LHCN-M2 (cell line): ENCODE measurements around the gene STRADB. TPM values are rescaled to one million over a fixed set of nuclear protein-coding genes. Genes with fewer than 3 reads are reported as not detected.
"Not testable (repeated sequence)": the region's sequence is repeated elsewhere in the genome, so short reads cannot be mapped to it uniquely, and the experiment has no call there.

Experiments used
- DNase-seq: peaks from one replicate; pipeline ENCODE4 v3.0.0-alpha.2; 2012; ENCODE audit warnings: low read depth
- total RNA-seq: library from RNA; depleted of rRNA; stranded (reverse); fragments of >200 nt; gene quantifications from 2 replicates; pipeline ENCODE4 v1.2.3, GENCODE V29; 2014

Gene STRADB
- total RNA-seq, 1 experiment from 2014 or later = 255 TPM

DNA sequence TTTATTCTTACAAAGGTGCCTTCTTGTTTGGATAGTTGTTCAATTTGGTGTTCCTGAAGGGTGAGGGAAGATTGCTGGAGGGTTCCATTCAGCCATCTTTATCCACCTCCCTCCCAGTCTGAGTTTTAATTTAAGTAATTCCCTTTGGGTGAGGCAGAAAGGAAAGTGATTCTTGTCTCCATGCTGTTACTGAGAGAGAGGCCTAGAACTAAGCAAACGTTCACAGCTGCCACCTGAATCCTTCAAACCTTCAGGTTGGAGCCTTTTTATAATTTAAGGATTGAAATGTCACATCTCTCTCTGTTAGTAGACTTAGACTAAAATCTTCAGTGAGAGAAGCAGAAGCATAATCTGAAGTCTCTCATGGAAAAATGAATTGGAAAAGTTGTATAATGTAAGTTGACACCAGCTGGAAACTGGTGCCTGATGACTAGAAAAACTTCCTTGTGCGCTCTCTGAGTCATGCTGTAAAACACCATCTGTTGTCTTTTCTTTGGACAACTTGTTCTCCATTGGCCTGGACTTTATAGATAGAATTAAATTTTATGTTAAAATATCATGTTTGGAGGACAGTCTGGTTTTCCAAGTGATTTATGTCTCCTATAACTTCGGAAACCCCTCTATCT, 14.6 kb downstream of the STRADB start:
- peak; percentile 96 for DNase-seq

DNA sequence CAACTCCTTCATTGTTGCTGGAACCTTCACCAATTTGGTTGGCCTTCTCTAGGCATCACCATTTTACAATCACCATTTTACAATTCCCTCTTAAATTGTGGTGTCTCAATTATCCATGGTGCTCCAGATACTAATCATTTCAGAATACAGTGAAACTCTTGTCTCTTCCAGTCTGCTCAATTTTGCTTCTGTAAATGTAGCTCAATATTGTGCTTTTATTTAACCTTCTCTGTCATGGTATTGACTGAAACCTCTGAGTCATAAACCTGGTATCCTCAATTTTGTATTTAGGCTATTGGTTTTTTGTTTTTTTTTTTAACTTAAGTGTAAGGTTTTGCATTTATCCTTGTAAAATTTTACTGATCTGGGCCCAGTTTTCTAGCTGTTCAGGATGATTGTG, 16.1 kb downstream of the STRADB start:
- peak; percentile 41 for DNase-seq

DNA sequence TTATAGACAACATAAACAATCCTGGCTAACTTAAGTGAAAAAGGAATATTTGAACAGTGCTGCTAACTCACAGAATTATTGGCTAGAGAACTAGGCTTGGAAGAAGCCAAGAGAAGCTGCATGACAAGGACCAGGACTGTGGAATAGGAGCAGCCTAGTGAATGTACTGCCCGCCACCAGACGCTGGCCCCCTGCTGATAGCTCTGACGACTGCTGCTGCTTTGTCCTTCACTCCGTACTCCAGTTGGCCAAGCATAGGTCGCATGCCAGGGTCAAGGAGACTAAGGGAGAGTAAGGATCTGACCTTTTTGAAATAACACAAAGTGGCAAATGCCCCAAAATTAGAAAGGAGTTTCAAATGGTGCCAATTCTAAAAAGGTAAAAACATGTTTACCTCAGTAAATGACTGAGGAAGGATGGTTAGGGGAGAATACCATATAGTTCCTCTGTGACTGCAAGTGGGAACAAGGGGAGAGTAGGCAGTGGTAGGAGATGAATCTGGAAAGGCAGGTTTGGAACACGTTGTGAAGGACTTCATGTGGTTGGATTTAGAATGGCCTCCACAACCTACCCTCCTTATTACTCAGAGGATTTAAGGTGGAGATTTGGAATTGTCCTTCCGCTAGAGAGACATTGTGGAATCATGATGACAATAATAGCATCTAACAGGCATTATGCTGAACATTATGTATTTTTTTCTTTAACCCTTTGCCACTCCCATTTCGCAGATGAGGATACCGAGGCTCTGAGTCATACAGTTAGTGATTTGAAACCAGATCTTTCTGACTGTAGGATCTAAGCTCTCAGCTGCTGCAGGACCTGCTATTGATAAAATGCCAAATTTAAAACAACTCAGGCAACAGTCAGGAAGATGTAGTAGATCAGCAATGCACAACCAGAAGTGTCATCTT, 19.5 kb downstream of the STRADB start:
- DNase-seq = peak; percentile 93

DNA sequence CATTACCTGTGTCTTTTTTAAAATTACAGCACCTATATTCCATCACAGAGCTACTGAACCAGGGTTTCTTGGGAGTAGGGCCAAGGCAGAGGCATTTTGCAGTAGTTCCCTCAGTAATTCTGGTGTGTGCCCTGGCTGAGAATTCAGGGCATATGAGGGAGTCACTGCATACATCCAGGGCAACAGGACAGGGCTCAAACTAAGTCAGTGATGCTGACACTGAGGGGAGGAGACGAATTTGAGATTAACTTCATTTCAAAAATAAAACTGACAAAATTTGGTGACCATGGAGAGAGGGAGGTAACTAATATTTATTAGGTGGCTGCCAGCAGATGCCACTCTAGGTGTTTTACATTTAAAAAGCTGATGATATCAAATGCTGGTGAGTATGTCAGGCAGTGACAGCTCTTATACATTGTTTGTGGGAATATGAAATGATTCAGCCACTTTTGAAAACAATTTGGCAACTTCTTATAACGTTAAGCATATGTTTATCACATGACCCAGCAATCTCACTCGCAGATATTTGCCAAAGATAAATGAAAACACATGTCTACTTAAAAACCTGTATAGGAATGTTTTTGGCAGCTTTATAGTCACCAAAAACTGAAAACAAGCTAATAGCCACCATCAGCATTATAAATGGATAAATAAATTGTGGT, 20.3 kb downstream of the STRADB start:
- DNase-seq = peak; percentile 47

DNA sequence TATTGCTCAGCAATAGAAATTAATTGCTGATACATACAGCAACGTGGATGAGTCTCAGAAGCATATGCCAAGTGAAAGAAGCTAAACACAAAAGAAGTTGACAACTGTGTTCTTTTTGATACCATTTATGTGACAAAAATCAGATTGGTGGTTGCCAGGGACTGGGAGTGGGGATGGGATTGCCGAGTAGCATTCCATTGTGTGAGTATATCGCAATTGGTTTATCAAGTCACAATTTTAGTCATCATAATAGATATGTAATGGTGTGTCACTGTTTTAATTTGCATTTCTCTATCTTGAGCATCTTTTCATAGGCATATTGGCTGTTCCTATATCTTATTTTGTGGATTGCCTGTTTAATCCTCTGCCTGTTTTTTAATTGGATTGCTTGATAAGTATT, 20.9 kb downstream of the STRADB start:
- peak; percentile 20 for DNase-seq

DNA sequence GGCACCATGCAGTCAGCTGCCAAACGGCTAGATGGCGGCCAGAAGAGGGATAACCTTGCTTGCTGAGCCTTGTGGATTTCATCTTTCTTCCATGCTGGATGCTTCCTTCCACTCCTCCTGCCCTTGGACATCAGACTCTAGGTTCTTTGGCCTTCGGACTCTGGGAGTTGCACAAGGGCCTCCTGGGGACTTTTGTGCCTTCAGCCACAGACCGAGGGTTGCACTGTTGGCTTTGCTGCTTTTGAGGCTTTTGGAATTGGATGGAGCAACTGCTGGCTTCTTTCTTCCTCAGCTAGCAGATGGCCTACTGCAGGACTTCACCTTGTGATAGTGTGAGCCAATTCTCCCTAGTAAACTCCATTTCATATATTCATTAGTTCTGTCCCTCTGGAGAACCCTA, 31.0 kb downstream of the STRADB start:
- no peak for DNase-seq

DNA sequence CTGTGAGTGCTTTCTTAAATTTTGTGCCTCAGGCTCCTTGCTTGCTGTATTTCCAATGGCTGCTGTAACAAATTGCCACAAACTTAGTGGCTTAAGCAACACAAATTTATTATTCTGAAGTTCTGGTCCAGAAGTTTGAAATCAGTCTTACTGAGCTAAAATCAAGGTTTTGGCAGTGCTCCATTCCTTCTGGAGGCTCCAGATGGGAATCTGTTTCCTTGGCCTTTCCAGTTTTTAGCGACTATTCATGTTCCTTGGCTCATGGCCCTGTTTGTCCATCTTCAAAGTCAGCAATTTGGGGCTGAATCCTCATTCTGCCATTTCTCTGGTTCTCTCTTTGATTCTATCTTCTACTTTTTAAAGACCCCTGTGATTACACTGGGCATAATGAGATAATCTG, 31.8 kb downstream of the STRADB start:
- no peak for DNase-seq

DNA sequence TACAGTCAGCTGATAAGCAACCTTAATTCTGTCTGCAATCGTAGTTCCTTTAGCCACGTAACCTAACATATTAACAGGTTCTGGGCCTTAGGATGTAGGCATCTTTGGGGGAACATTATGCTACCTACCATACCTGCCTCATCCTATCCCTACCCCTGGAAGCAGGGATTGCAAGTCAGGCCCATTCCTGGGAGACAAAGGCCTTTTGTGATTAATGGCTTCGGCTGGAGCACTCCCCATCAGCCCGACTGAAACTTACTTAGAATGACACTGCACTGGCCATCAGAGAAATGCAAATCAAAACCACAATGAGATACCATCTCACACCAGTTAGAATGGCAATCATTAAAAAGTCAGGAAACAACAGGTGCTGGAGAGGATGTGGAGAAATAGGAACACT, 32.2 kb downstream of the STRADB start:
- not testable (repeated sequence) for DNase-seq

DNA sequence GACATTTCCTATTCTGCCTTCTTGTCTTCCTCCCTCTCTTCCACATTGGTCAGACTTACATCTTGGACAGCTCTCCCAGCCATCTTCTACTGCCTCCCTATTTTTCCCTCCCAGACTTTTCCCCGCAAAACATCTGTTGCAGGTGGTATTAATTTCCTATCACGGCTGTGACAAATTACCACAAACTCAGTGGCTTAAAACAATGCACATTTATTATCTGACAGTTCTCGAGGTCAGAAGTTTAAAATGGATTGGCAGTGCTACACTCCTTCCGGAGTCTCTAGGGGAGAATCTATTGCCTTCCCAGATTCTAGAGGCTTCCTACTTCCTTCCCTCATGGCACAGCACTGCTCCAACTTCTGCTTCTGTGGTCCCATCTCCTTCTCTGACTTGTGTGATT, 33.3 kb downstream of the STRADB start:
- DNase-seq = peak; percentile 19

DNA sequence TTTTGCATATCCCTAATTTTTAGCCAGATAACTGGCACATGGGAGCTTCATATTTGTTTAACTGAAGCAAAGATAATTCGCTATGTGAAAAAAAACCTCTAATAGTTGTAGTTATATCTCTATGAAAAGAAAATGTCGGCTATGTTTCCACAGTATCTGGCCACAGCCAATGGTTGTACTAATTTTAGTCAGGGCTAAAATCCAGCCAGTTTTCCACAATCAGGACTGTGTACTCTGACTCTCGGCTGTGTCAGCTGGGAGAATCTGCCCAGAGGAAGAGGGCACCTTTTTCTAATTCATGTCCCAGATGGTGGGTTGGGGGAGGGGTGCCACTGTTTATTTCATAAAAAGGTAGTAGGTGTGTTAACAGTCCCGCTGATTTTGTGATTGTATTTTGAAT, 38.8 kb downstream of the STRADB start:
- DNase-seq = no peak

DNA sequence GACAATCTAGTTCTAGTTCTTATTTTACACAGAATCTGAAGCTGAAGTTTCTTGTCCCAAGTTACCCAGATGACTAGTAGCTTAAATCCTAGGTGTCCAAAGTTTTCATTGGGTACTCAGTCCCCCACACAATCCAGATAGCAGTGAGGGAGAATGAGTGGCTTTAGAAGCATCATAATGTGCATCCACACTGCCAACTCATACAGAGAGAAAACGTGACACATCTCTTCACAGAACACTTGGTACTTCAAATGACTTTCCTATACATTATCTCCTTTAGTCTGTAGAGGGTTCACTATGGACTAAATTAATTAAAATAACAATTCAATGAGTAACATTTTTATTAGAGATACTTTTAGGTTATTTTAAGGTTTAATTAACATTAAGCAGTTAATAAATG, 45.2 kb downstream of the STRADB start:
- DNase-seq = no peak

DNA sequence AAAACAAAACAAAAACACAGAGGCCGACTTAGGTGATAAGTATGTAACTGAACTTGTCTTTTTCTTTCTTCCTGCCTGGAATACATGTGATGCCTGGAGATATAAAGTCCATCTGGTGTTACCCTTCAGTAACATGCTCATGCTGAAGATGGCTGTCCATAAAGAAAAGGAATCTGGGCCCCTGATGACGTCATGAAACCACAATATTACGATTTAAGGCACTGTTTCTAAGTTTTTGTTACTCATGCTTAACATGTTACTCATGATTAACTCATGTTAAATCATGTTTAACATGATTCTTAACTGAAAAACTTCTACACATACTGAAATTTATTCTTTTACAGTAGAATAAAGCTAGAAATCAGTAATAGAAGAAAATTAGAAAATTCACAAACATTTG, 49.0 kb downstream of the STRADB start:
- DNase-seq = peak; percentile 72

DNA sequence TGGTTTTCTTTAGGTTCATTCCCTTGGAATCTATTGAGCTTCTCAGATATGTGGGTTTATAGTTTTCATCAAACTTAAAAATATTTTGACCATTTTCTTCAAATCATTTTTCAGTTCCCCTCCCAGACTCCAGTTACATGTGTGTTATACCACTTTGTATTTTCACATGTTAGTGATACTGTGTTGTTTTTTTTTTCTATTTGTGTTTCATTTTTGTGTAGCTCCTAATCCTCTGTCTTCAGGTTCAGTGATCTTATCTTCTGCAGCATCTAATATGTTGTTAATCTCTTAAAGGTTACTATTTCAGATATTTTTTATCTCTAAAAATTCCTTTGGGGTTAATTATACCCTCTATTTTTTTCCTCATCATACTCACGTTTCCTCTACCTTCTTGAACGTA, 51.2 kb downstream of the STRADB start:
- DNase-seq = no peak

DNA sequence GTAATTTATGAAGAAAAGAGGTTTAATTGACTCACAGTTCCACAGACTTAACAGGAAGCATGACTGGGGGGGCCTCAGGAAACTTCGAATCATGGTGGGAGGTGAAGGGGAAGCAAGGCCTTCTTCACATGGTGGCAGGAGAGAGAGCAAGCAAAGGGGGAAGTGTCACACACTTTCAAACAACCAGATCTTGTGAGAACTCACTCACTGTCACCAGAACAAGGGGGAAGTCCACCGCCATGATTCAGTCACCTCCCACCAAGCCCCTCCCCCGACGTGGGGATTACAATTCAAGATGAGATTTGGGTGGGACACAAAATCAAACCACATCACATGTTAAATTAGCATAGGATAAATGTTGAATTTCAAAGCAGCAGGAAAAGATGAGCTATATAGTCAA, 56.2 kb downstream of the STRADB start:
- DNase-seq = no peak

DNA sequence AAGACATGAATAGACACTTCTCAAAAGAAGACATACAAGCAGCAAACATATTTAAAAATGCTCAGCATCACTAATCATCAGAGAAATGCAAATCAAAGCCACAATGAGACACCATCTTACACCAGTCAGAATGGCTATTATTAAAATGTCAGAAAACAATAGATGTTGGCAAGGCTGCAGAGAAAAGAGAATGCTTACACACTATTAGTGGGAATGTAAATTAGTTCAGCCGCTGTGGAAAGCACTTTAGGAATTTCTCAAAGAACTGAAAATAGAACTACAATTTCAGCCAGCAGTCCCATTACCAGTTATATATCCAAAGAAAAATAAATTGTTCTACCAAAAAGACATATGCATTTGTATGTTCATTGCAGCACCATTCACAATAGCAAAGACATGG, 61.7 kb downstream of the STRADB start:
- DNase-seq = no peak

DNA sequence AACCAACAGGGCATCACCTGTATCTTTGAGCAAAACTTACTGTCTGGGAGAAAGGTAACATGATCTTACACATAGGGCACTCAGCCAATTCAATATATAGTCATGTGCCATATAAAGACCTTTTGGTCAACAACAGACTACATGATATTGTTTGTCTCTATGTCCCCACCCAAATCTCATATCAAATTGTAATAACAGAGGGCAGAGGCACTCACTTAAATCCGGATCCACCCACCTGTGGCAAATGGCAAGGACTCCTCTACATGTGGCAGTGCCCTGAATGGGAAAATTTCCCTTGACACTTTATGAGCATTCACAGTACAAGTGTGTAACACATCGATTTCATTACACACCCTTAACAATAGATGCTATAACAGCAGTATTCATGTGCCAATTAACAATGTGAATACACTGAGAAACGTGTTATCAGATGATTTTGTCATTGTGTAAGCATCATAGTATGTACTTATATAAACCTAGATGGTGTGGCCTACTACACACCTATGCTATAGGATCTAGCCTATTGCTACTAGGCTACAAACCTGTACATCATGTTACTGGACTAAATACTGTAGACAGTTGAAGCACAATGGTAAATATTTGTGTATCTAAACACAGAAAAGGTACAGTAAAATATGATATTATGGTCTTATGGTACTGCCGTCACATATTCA, 64.2 kb downstream of the STRADB start:
- no peak for DNase-seq

DNA sequence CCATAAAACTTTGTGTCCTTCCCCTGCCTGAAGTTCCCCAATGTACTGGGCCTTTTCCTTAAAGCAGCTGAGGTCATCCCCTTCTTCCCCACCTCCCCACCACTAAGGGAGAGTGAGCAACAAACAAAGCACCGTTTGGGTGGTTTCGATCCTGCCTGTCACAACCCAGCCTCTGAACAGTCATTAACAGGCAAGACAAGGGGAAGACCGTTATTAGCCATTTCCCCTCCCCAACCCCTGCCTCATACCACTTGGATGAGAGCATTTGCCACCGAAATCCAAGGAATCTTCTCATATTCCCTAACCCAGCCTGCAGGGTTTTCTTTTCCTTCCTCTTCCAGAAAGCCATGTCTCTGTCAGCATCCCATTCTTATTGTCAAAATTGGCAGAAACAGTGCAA, 65.6 kb downstream of the STRADB start:
- DNase-seq = peak; percentile 59

DNA sequence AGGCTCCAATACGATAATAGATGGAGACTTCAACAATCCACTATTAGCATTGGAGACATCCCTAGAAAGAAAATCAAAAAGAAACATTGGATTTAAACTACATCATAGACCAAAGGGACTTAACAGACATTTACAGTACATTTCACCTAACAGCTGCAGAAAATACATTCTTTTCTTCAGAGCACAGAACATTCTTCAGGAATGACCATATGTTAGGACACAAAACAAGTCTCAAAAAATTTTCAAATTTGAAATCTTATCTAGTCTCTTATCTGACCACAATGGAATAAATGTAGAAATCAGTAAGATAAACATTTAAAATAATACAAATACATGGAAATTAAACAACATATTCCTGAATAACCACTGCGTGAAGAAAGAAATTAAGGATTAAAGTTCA, 68.7 kb downstream of the STRADB start:
- peak; percentile 75 for DNase-seq

DNA sequence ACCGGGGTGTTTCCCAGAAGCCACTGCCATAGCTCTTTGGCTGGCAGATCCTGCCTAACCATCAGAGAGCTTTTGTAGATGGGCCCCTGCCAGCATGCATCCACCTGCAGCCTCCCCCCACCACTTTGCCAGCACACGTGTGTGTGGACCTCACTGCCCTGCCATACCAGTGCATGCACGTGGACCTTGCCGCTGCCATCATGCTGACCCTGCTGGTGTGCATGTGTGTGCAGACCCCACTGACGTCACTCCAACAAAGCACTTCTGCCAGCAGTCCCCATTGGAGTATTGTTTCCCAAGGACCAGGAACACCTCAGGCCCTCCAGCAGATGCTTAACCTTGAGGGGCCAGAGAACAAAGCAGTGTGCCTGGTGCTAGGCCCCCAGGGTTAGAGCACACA, 71.4 kb downstream of the STRADB start:
- DNase-seq = no peak

DNA sequence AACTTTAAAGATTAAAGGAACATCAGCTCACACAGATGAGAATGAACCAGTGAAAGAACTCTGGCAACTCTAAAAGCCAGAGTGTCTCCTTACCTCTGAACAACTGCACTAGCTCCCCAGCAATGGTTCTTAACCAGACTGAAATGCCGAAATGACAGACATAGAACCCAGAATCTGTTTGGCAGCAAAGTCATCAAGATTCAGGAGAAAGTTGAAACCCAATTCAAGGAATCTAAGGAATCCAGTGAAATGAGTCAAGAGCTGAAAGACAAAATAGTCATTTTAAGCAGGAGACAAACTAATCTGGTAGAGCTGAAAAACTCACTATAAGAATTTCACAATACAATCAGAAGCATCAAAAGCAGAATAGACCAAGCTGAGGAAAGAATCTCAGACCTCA, 72.0 kb downstream of the STRADB start:
- peak; percentile 48 for DNase-seq
